CD14-positive monocyte (primary cell): Measurements from ENCODE around the gene DDX42. TPM values are rescaled to one million over a fixed set of nuclear protein-coding genes. Genes with fewer than 3 reads are reported as not detected.

Source experiments
- DNase-seq, 3 donors: peaks; one replicate each; pipeline ENCODE4 v3.0.0-alpha.2; 2011 to 2022
- H2AFZ ChIP-seq: 2 replicates; pipeline ENCODE4 v1.6.0; 2012; ENCODE audit warnings: mild to moderate bottlenecking, low read depth, low read length, inconsistent platforms; ENCODE audit not compliant: insufficient read depth, poor library complexity, severe bottlenecking
- H3K27ac ChIP-seq, 2 donors: 1 replicate in 1 of 2; 2 replicates in 1 of 2; pipeline ENCODE4 v1.5.1; 2012 to 2013; ENCODE audit warnings: low read length in 2 of 2, control low read depth in 1 of 2, inconsistent platforms in 1 of 2, low read depth in 1 of 2, mild to moderate bottlenecking in 1 of 2
- H3K27me3 ChIP-seq, 2 donors: one replicate each; pipeline versions ENCODE4 v1.6.0 to v1.6.1; 2011 to 2013; ENCODE audit warnings: low read length in 2 of 2; ENCODE audit not compliant: control insufficient read depth in 2 of 2, insufficient read depth in 2 of 2
- H3K36me3 ChIP-seq, 2 donors: replicated peaks in 1 of 2; 1 replicate in 1 of 2; 2 replicates in 1 of 2; pipeline versions ENCODE4 v1.5.1 to v1.6.1; 2012 to 2013; ENCODE audit warnings: low read length in 2 of 2, control low read depth in 1 of 2, inconsistent platforms in 1 of 2, mild to moderate bottlenecking in 1 of 2; ENCODE audit not compliant: insufficient read depth in 2 of 2, control insufficient read depth in 1 of 2
- H3K4me1 ChIP-seq, 2 donors: 1 replicate in 1 of 2; 2 replicates in 1 of 2; pipeline versions ENCODE4 v1.5.1 to v1.6.1; 2012 to 2013; ENCODE audit warnings: low read length in 2 of 2, control low read depth in 1 of 2, inconsistent platforms in 1 of 2, mild to moderate bottlenecking in 1 of 2, moderate library complexity in 1 of 2; ENCODE audit not compliant: insufficient read depth in 2 of 2, control insufficient read depth in 1 of 2
- H3K4me2 ChIP-seq: replicated peaks from 2 replicates; pipeline ENCODE3; 2012; ENCODE audit warnings: low read length, moderate library complexity, mild to moderate bottlenecking; ENCODE audit not compliant: poor library complexity, severe bottlenecking; ENCODE audit errors: extremely low read depth
- H3K4me3 ChIP-seq, 3 experiments: fragments of 200-600 bp in 1 of 3; sonication (generic) in 1 of 3; replicated peaks in 1 of 3; 1 replicate in 2 of 3; 2 replicates in 1 of 3; pipeline ENCODE4 v1.5.1; 2011 to 2013; ENCODE audit warnings: low read length in 3 of 3, mild to moderate bottlenecking in 3 of 3, control low read depth in 2 of 3, low read depth in 2 of 3, inconsistent platforms in 1 of 3, moderate library complexity in 1 of 3
- H3K79me2 ChIP-seq: 2 replicates; pipeline ENCODE4 v1.6.0; 2012; ENCODE audit warnings: mild to moderate bottlenecking, control low read depth, inconsistent platforms, low read length, moderate library complexity; ENCODE audit not compliant: insufficient read depth
- H3K9ac ChIP-seq: 2 replicates; pipeline ENCODE4 v1.6.0; 2017; ENCODE audit warnings: low read length, mild to moderate bottlenecking; ENCODE audit not compliant: insufficient read depth, poor library complexity, severe bottlenecking
- H3K9me3 ChIP-seq, 2 donors: replicated peaks in 1 of 2; 1 replicate in 1 of 2; 2 replicates in 1 of 2; pipeline versions ENCODE4 v1.5.1 to v1.6.1; 2012 to 2013; ENCODE audit warnings: low read length in 2 of 2, control low read depth in 1 of 2; ENCODE audit not compliant: control insufficient read depth in 1 of 2, insufficient read depth in 1 of 2
- H4K20me1 ChIP-seq: 2 replicates; pipeline ENCODE4 v1.6.0; 2012; ENCODE audit warnings: mild to moderate bottlenecking, low read length, control low read depth, moderate library complexity; ENCODE audit not compliant: insufficient read depth
- H3K27ac Mint-ChIP-seq, 7 donors: one replicate each; pipeline ENCODE4 v1.8.0; 2020; ENCODE audit warnings: mild to moderate bottlenecking in 7 of 7, mixed read lengths in 7 of 7, moderate library complexity in 6 of 7, inconsistent platforms in 2 of 7
- H3K27me3 Mint-ChIP-seq, 3 donors: one replicate each; pipeline ENCODE4 v1.8.0; 2021 to 2022; ENCODE audit warnings: low read depth in 3 of 3, mild to moderate bottlenecking in 3 of 3, mixed read lengths in 3 of 3, moderate library complexity in 3 of 3, inconsistent platforms in 1 of 3
- H3K36me3 Mint-ChIP-seq, 2 donors: one replicate each; pipeline ENCODE4 v1.8.0; 2020; ENCODE audit warnings: mixed read lengths in 2 of 2, inconsistent platforms in 1 of 2, mild to moderate bottlenecking in 1 of 2
- H3K4me1 Mint-ChIP-seq: one replicate; pipeline ENCODE4 v1.8.0; 2020; ENCODE audit warnings: mild to moderate bottlenecking, mixed read lengths
- H3K4me3 Mint-ChIP-seq, 2 donors: one replicate each; pipeline ENCODE4 v1.8.0; 2020; ENCODE audit warnings: mild to moderate bottlenecking in 2 of 2, mixed read lengths in 2 of 2, moderate library complexity in 1 of 2
- H3K9me3 Mint-ChIP-seq, 7 donors: one replicate each; pipeline ENCODE4 v1.8.0; 2020 to 2022; ENCODE audit warnings: mixed read lengths in 7 of 7, mild to moderate bottlenecking in 6 of 7, moderate library complexity in 6 of 7, inconsistent platforms in 2 of 7
- CTCF ChIP-seq: fragments of 200-600 bp; IDR thresholded peaks from one replicate; pipeline ENCODE4 v1.8.0; 2022; ENCODE audit warnings: antibody characterized with exemption, mild to moderate bottlenecking
- whole genome bisulfite sequencing: methylation state at CpG from one replicate; pipeline ENCODE4 v1.1.5; 2013; ENCODE audit warnings: missing lambda C conversion rate; ENCODE audit not compliant: insufficient coverage; 5-methylcytosine and 5-hydroxymethylcytosine counted together
- intact Hi-C, 2 donors: fragments of 100-400 bp; cut with micrococcal nuclease; formaldehyde crosslinking; loops; one replicate each; pipeline versions ENCODE4 v1.15.0 to v1.15.1; 2023
- polyA plus RNA-seq, 3 donors: library from polyadenylated mRNA; depleted of rRNA in 1 of 3; unstranded in 2 of 3; stranded (reverse) in 1 of 3; fragments of 300-500 nt in 2 of 3; fragments of >200 nt in 1 of 3; fragmentation: Illumina TruSeq in 2 of 3; gene quantifications; 1 replicate in 2 of 3; 2 replicates in 1 of 3; pipeline ENCODE4 v1.2.3, GENCODE V29; 2012 to 2021

The DDX42 gene
- polyA plus RNA-seq, 3 donors: 3.1 to 89.2 (median 5.3) TPM

- Histone ChIP-seq H3K27me3 (no peaks in the 10 kb centered on the region), H2AFZ (no peak overlapping the region), H3K4me2 (no peak overlapping the region), H3K9me3 (no peaks in the 10 kb centered on the region), H3K79me2 (peaks cover 30% of the 10 kb centered on the region), H4K20me1 (peaks cover 41% of the 10 kb centered on the region), H3K9ac (no peak overlapping the region), H3K4me1 (no peaks in the 10 kb centered on the region), H3K27ac (no peak overlapping the region), H3K4me3 (no peak overlapping the region), H3K36me3 (peaks cover 98 to 100% of the 10 kb centered on the region in 2 donors)
- DNase-seq: no peak
- Mint-ChIP-seq H3K27me3 (no peaks in the 10 kb centered on the region), H3K4me1 (no peaks in the 10 kb centered on the region), H3K9me3 (no peaks in the 10 kb centered on the region), H3K4me3 (no peak overlapping the region), H3K27ac (no peak overlapping the region), H3K36me3 (peaks cover 82 to 99% of the 10 kb centered on the region in 2 donors)
- TF ChIP-seq CTCF: no peak
- intact Hi-C loops: no loop called here
- no CpG with 5 or more reads among the region's 3 CpGs for WGBS
Observed at GRCh38 chr17:63798572-63799106, 24.7 kb downstream of the DDX42 start.

GRCh38 chr17:63800783-63801182 is 26.8 kb downstream of the DDX42 start:
- Mint-ChIP-seq H3K9me3 (no peaks in the 10 kb centered on the region), H3K27ac (peak overlapping the region in 6 of 7 donors; percentile 36 to 77 (median 62))
- H3K79me2 ChIP-seq: peaks cover 20% of the 10 kb centered on the region

More at GRCh38 chr17:63800783-63801182, 26.8 kb downstream of the DDX42 start:
- intact Hi-C loops: no loop called here
- Histone ChIP-seq H3K36me3 (peaks cover 98 to 100% of the 10 kb centered on the region in 2 donors), H3K4me2 (no peak overlapping the region), H3K27ac (no peak overlapping the region), H3K9me3 (no peaks in the 10 kb centered on the region), H3K27me3 (no peaks in the 10 kb centered on the region), H4K20me1 (peaks cover 32% of the 10 kb centered on the region), H3K4me3 (no peak overlapping the region), H3K9ac (no peak overlapping the region), H3K4me1 (no peaks in the 10 kb centered on the region), H2AFZ (no peak overlapping the region)
- DNase-seq: no peak
- H3K36me3 Mint-ChIP-seq: peaks cover 79 to 95% of the 10 kb centered on the region in 2 donors
- WGBS: no CpG with 5 or more reads among the region's 1 CpG
- no peaks in the 10 kb centered on the region for H3K27me3 Mint-ChIP-seq
- peak; percentile 20 for TF ChIP-seq CTCF
- H3K4me1 Mint-ChIP-seq: no peaks in the 10 kb centered on the region
- no peak overlapping the region for H3K4me3 Mint-ChIP-seq
